ENCODE measurements around the gene CNOT6.
"Not testable (repeated sequence)": the region's sequence is repeated elsewhere in the genome, so short reads cannot be mapped to it uniquely, and the experiment has no call there.

Gene CNOT6

GRCh38 chr5:180494060-180494509 lies at the start of gene CNOT6:
Gene CNOT6 (plus strand): TSS chr5:180494379. CDS start chr5:180529277, 34,898 bp downstream.
- in situ Hi-C loops (cut with HindIII; ENCODE audit: low pct_unique_long_range_greater_than_20kb, low sequenced_read_pairs), result no loop called here
- TF ChIP-seq JUND (IDR thresholded peaks at IDR 0.05; ENCODE audit: low read depth), result 0 out of 2 replicates have a peak, but pooled peaks have one; percentile 38
- DNase-seq (ENCODE audit: low read depth in 1 of 2, low spot score in 1 of 2), result peak; percentile 92 to 97

GRCh38 chr5:180454752-180455151 lies 39.4 kb upstream of the CNOT6 start:
- no peak for TF ChIP-seq JUND (IDR thresholded peaks at IDR 0.05; ENCODE audit: low read depth)
- DNase-seq (ENCODE audit: low read depth in 1 of 2, low spot score in 1 of 2), result no peak
- in situ Hi-C loops (cut with HindIII; ENCODE audit: low pct_unique_long_range_greater_than_20kb, low sequenced_read_pairs), result no loop called here

GRCh38 chr5:180455872-180456271 lies 38.3 kb upstream of the CNOT6 start:
- peak in 1 of 2 experiments; percentile 98 for DNase-seq (ENCODE audit: low read depth in 1 of 2, low spot score in 1 of 2)
- no peak for TF ChIP-seq JUND (IDR thresholded peaks at IDR 0.05; ENCODE audit: low read depth)
- in situ Hi-C loops (cut with HindIII; ENCODE audit: low pct_unique_long_range_greater_than_20kb, low sequenced_read_pairs), result no loop called here

GRCh38 chr5:180456792-180457191 lies 37.4 kb upstream of the CNOT6 start:
- in situ Hi-C loops (cut with HindIII; ENCODE audit: low pct_unique_long_range_greater_than_20kb, low sequenced_read_pairs), result no loop called here
- DNase-seq (ENCODE audit: low read depth in 1 of 2, low spot score in 1 of 2), result no peak
- no peak for TF ChIP-seq JUND (IDR thresholded peaks at IDR 0.05; ENCODE audit: low read depth)

- in situ Hi-C loops (cut with HindIII; ENCODE audit: low pct_unique_long_range_greater_than_20kb, low sequenced_read_pairs); DNase-seq (ENCODE audit: low read depth in 1 of 2, low spot score in 1 of 2): not testable (repeated sequence)
Observed at GRCh38 chr5:180458852-180459673, 35.1 kb upstream of the CNOT6 start.

GRCh38 chr5:180459674-180460142 lies 34.5 kb upstream of the CNOT6 start:
- in situ Hi-C loops (cut with HindIII; ENCODE audit: low pct_unique_long_range_greater_than_20kb, low sequenced_read_pairs); DNase-seq (ENCODE audit: low read depth in 1 of 2, low spot score in 1 of 2): not testable (repeated sequence)

- in situ Hi-C loops (cut with HindIII; ENCODE audit: low pct_unique_long_range_greater_than_20kb, low sequenced_read_pairs), result no loop called here
- TF ChIP-seq JUND (IDR thresholded peaks at IDR 0.05; ENCODE audit: low read depth), result no peak
- DNase-seq (ENCODE audit: low read depth in 1 of 2, low spot score in 1 of 2), result no peak
Observed at GRCh38 chr5:180460834-180461233, 33.3 kb upstream of the CNOT6 start.

- DNase-seq (ENCODE audit: low read depth in 1 of 2, low spot score in 1 of 2), result no peak
- in situ Hi-C loops (cut with HindIII; ENCODE audit: low pct_unique_long_range_greater_than_20kb, low sequenced_read_pairs), result no loop called here
- no peak for TF ChIP-seq JUND (IDR thresholded peaks at IDR 0.05; ENCODE audit: low read depth)
Observed at GRCh38 chr5:180461303-180461702, 32.9 kb upstream of the CNOT6 start.

GRCh38 chr5:180463216-180463900 lies 30.8 kb upstream of the CNOT6 start:
- DNase-seq (ENCODE audit: low read depth in 1 of 2, low spot score in 1 of 2), result peak in 1 of 2 experiments; percentile 54
- no peak for TF ChIP-seq JUND (IDR thresholded peaks at IDR 0.05; ENCODE audit: low read depth)
- in situ Hi-C loops (cut with HindIII; ENCODE audit: low pct_unique_long_range_greater_than_20kb, low sequenced_read_pairs), result no loop called here

GRCh38 chr5:180463916-180464602 lies 30.1 kb upstream of the CNOT6 start:
- TF ChIP-seq JUND (IDR thresholded peaks at IDR 0.05; ENCODE audit: low read depth), result no peak
- DNase-seq (ENCODE audit: low read depth in 1 of 2, low spot score in 1 of 2), result no peak
- in situ Hi-C loops (cut with HindIII; ENCODE audit: low pct_unique_long_range_greater_than_20kb, low sequenced_read_pairs), result no loop called here

GRCh38 chr5:180464603-180464970 lies 29.6 kb upstream of the CNOT6 start:
- DNase-seq (ENCODE audit: low read depth in 1 of 2, low spot score in 1 of 2), result peak in 1 of 2 experiments; percentile 83
- no peak for TF ChIP-seq JUND (IDR thresholded peaks at IDR 0.05; ENCODE audit: low read depth)
- in situ Hi-C loops (cut with HindIII; ENCODE audit: low pct_unique_long_range_greater_than_20kb, low sequenced_read_pairs), result no loop called here

GRCh38 chr5:180465052-180465451 lies 29.1 kb upstream of the CNOT6 start:
- peak in 1 of 2 experiments; percentile 41 for DNase-seq (ENCODE audit: low read depth in 1 of 2, low spot score in 1 of 2)
- in situ Hi-C loops (cut with HindIII; ENCODE audit: low pct_unique_long_range_greater_than_20kb, low sequenced_read_pairs), result not testable (repeated sequence)

- DNase-seq (ENCODE audit: low read depth in 1 of 2, low spot score in 1 of 2), result no peak
- TF ChIP-seq JUND (IDR thresholded peaks at IDR 0.05; ENCODE audit: low read depth), result no peak
- in situ Hi-C loops (cut with HindIII; ENCODE audit: low pct_unique_long_range_greater_than_20kb, low sequenced_read_pairs), result no loop called here
Observed at GRCh38 chr5:180466316-180466715, 27.9 kb upstream of the CNOT6 start.

All from T47D (cell line).